Measurements from ENCODE around the gene NSUN4.
A peak's percentile ranks its signal among the peaks of the same experiment; 100 is the strongest.
"Not testable (repeated sequence)": the region's sequence is repeated elsewhere in the genome, so short reads cannot be mapped to it uniquely, and the experiment has no call there.

NSUN4 gene

GRCh38 chr1:46303872-46304326 is 36.7 kb upstream of the NSUN4 start:
- peak overlapping the region; percentile 98 for H3K27ac ChIP-seq (ENCODE audit: low read depth, low read length)
- peak overlapping the region; percentile 84 to 99 (median 92) for H3K4me3 ChIP-seq (ENCODE audit: low read depth in 1 of 5, low read length in 5 of 5)
- H3K9me3 ChIP-seq (ENCODE audit: control insufficient read depth in 5 of 5, low read length in 5 of 5): no peaks in the 10 kb centered on the region
- peak overlapping the region; percentile 98 to 100 (median 100) for H3K9ac ChIP-seq (ENCODE audit: low read length in 5 of 5)
- H3K36me3 ChIP-seq (ENCODE audit: control insufficient read depth in 5 of 5, insufficient read depth in 5 of 5, low read length in 5 of 5): no peaks in the 10 kb centered on the region
- H3K4me1 ChIP-seq (ENCODE audit: control insufficient read depth in 5 of 5, insufficient read depth in 5 of 5, low read length in 5 of 5): peaks cover 6 to 64% (median 49%) of the 10 kb centered on the region in 5 donors
- no peaks in the 10 kb centered on the region for H3K27me3 ChIP-seq (ENCODE audit: control insufficient read depth in 5 of 5, insufficient read depth in 4 of 5, low read length in 5 of 5)

- no peak overlapping the region for H3K4me3 ChIP-seq (ENCODE audit: low read depth in 1 of 5, low read length in 5 of 5)
- H3K9ac ChIP-seq (ENCODE audit: low read length in 5 of 5): no peak overlapping the region
- H3K36me3 ChIP-seq (ENCODE audit: control insufficient read depth in 5 of 5, insufficient read depth in 5 of 5, low read length in 5 of 5): peaks cover 0 to 13% (median 9%) of the 10 kb centered on the region in 5 donors
- H3K27me3 ChIP-seq (ENCODE audit: control insufficient read depth in 5 of 5, insufficient read depth in 4 of 5, low read length in 5 of 5): no peaks in the 10 kb centered on the region
- no peak overlapping the region for H3K27ac ChIP-seq (ENCODE audit: low read depth, low read length)
- peaks cover 4 to 66% (median 48%) of the 10 kb centered on the region in 5 donors for H3K4me1 ChIP-seq (ENCODE audit: control insufficient read depth in 5 of 5, insufficient read depth in 5 of 5, low read length in 5 of 5)
- no peaks in the 10 kb centered on the region for H3K9me3 ChIP-seq (ENCODE audit: control insufficient read depth in 5 of 5, low read length in 5 of 5)
Observed at GRCh38 chr1:46306159-46306530, 34.5 kb upstream of the NSUN4 start.

GRCh38 chr1:46309401-46310159 is 31.0 kb upstream of the NSUN4 start:
- Histone ChIP-seq H3K9me3 (ENCODE audit: control insufficient read depth in 5 of 5, low read length in 5 of 5) (no peaks in the 10 kb centered on the region), H3K36me3 (ENCODE audit: control insufficient read depth in 5 of 5, insufficient read depth in 5 of 5, low read length in 5 of 5) (peaks cover 6 to 45% (median 34%) of the 10 kb centered on the region in 5 donors), H3K4me1 (ENCODE audit: control insufficient read depth in 5 of 5, insufficient read depth in 5 of 5, low read length in 5 of 5) (peaks cover 3 to 50% (median 21%) of the 10 kb centered on the region in 5 donors), H3K27ac (ENCODE audit: low read depth, low read length) (peak overlapping the region; percentile 27), H3K27me3 (ENCODE audit: control insufficient read depth in 5 of 5, insufficient read depth in 4 of 5, low read length in 5 of 5) (no peaks in the 10 kb centered on the region), H3K9ac (ENCODE audit: low read length in 5 of 5) (peak overlapping the region in 2 of 5 donors; percentile 16 to 29), H3K4me3 (ENCODE audit: low read depth in 1 of 5, low read length in 5 of 5) (no peak overlapping the region)

GRCh38 chr1:46310321-46310720 is 30.3 kb upstream of the NSUN4 start:
- peaks cover 8 to 50% (median 38%) of the 10 kb centered on the region in 5 donors for H3K36me3 ChIP-seq (ENCODE audit: control insufficient read depth in 5 of 5, insufficient read depth in 5 of 5, low read length in 5 of 5)
- H3K9ac ChIP-seq (ENCODE audit: low read length in 5 of 5): no peak overlapping the region

GRCh38 chr1:46315669-46316403 is 24.8 kb upstream of the NSUN4 start:
- no peaks in the 10 kb centered on the region for H3K9me3 ChIP-seq (ENCODE audit: control insufficient read depth in 5 of 5, low read length in 5 of 5)
- H3K4me1 ChIP-seq (ENCODE audit: control insufficient read depth in 5 of 5, insufficient read depth in 5 of 5, low read length in 5 of 5): no peaks in the 10 kb centered on the region
- H3K27ac ChIP-seq (ENCODE audit: low read depth, low read length): no peak overlapping the region
- peaks cover 16 to 60% (median 52%) of the 10 kb centered on the region in 5 donors for H3K36me3 ChIP-seq (ENCODE audit: control insufficient read depth in 5 of 5, insufficient read depth in 5 of 5, low read length in 5 of 5)
- H3K27me3 ChIP-seq (ENCODE audit: control insufficient read depth in 5 of 5, insufficient read depth in 4 of 5, low read length in 5 of 5): no peaks in the 10 kb centered on the region
- no peak overlapping the region for H3K9ac ChIP-seq (ENCODE audit: low read length in 5 of 5)
- H3K4me3 ChIP-seq (ENCODE audit: low read depth in 1 of 5, low read length in 5 of 5): no peak overlapping the region

More at GRCh38 chr1:46310321-46310720, 30.3 kb upstream of the NSUN4 start:
- Histone ChIP-seq H3K4me1 (ENCODE audit: control insufficient read depth in 5 of 5, insufficient read depth in 5 of 5, low read length in 5 of 5) (peaks cover 2 to 43% (median 14%) of the 10 kb centered on the region in 5 donors), H3K4me3 (ENCODE audit: low read depth in 1 of 5, low read length in 5 of 5) (no peak overlapping the region), H3K27me3 (ENCODE audit: control insufficient read depth in 5 of 5, insufficient read depth in 4 of 5, low read length in 5 of 5) (no peaks in the 10 kb centered on the region), H3K9me3 (ENCODE audit: control insufficient read depth in 5 of 5, low read length in 5 of 5) (no peaks in the 10 kb centered on the region), H3K27ac (ENCODE audit: low read depth, low read length) (no peak overlapping the region)

GRCh38 chr1:46317323-46317722 is 23.3 kb upstream of the NSUN4 start:
- H3K4me3 ChIP-seq (ENCODE audit: low read depth in 1 of 5, low read length in 5 of 5): no peak overlapping the region
- no peak overlapping the region for H3K27ac ChIP-seq (ENCODE audit: low read depth, low read length)
- H3K27me3 ChIP-seq (ENCODE audit: control insufficient read depth in 5 of 5, insufficient read depth in 4 of 5, low read length in 5 of 5): no peaks in the 10 kb centered on the region
- no peaks in the 10 kb centered on the region for H3K9me3 ChIP-seq (ENCODE audit: control insufficient read depth in 5 of 5, low read length in 5 of 5)
- no peaks in the 10 kb centered on the region for H3K4me1 ChIP-seq (ENCODE audit: control insufficient read depth in 5 of 5, insufficient read depth in 5 of 5, low read length in 5 of 5)
- H3K9ac ChIP-seq (ENCODE audit: low read length in 5 of 5): no peak overlapping the region
- H3K36me3 ChIP-seq (ENCODE audit: control insufficient read depth in 5 of 5, insufficient read depth in 5 of 5, low read length in 5 of 5): peaks cover 16 to 46% (median 43%) of the 10 kb centered on the region in 5 donors

GRCh38 chr1:46319301-46319700 is 21.3 kb upstream of the NSUN4 start:
- H3K9ac ChIP-seq (ENCODE audit: low read length in 5 of 5); H3K27me3 ChIP-seq (ENCODE audit: control insufficient read depth in 5 of 5, insufficient read depth in 4 of 5, low read length in 5 of 5); H3K9me3 ChIP-seq (ENCODE audit: control insufficient read depth in 5 of 5, low read length in 5 of 5); H3K4me3 ChIP-seq (ENCODE audit: low read depth in 1 of 5, low read length in 5 of 5); H3K27ac ChIP-seq (ENCODE audit: low read depth, low read length); H3K4me1 ChIP-seq (ENCODE audit: control insufficient read depth in 5 of 5, insufficient read depth in 5 of 5, low read length in 5 of 5): not testable (repeated sequence)
- H3K36me3 ChIP-seq (ENCODE audit: control insufficient read depth in 5 of 5, insufficient read depth in 5 of 5, low read length in 5 of 5): peaks cover 11 to 29% (median 26%) of the 10 kb centered on the region in 5 donors

- H3K27me3 ChIP-seq (ENCODE audit: control insufficient read depth in 5 of 5, insufficient read depth in 4 of 5, low read length in 5 of 5); H3K4me1 ChIP-seq (ENCODE audit: control insufficient read depth in 5 of 5, insufficient read depth in 5 of 5, low read length in 5 of 5); H3K27ac ChIP-seq (ENCODE audit: low read depth, low read length); H3K9me3 ChIP-seq (ENCODE audit: control insufficient read depth in 5 of 5, low read length in 5 of 5); H3K9ac ChIP-seq (ENCODE audit: low read length in 5 of 5); H3K4me3 ChIP-seq (ENCODE audit: low read depth in 1 of 5, low read length in 5 of 5): not testable (repeated sequence)
- peaks cover 8 to 22% (median 18%) of the 10 kb centered on the region in 5 donors for H3K36me3 ChIP-seq (ENCODE audit: control insufficient read depth in 5 of 5, insufficient read depth in 5 of 5, low read length in 5 of 5)
Observed at GRCh38 chr1:46319960-46320914, 20.4 kb upstream of the NSUN4 start.

GRCh38 chr1:46322191-46322590 is 18.4 kb upstream of the NSUN4 start:
- H3K4me3 ChIP-seq (ENCODE audit: low read depth in 1 of 5, low read length in 5 of 5); H3K9me3 ChIP-seq (ENCODE audit: control insufficient read depth in 5 of 5, low read length in 5 of 5); H3K27ac ChIP-seq (ENCODE audit: low read depth, low read length); H3K4me1 ChIP-seq (ENCODE audit: control insufficient read depth in 5 of 5, insufficient read depth in 5 of 5, low read length in 5 of 5); H3K36me3 ChIP-seq (ENCODE audit: control insufficient read depth in 5 of 5, insufficient read depth in 5 of 5, low read length in 5 of 5); H3K27me3 ChIP-seq (ENCODE audit: control insufficient read depth in 5 of 5, insufficient read depth in 4 of 5, low read length in 5 of 5); H3K9ac ChIP-seq (ENCODE audit: low read length in 5 of 5): not testable (repeated sequence)

All from subcutaneous abdominal adipose tissue (tissue), 5 donors.